Right renal pelvis (tissue), 4 donors: ENCODE data around the gene C11orf21. TPM values are rescaled to one million over a fixed set of nuclear protein-coding genes. Genes with fewer than 3 reads are reported as not detected.

ENCODE experiments used
- DNase-seq, 4 donors: peaks; one replicate each; pipeline ENCODE4 v3.0.0-alpha.2; 2013; ENCODE audit warnings: low read depth in 4 of 4, low spot score in 3 of 4, missing footprints in 1 of 4
- polyA plus RNA-seq, 4 donors: library from polyadenylated mRNA; unstranded; fragments of 120-200 nt; gene quantifications; one replicate each; pipeline ENCODE4 v1.2.1, GENCODE V29; 2013; ENCODE audit not compliant: insufficient read length in 4 of 4

C11orf21 gene
- polyA plus RNA-seq, 4 donors, result 0.62 to 1.0 (median 0.64) TPM

DNA sequence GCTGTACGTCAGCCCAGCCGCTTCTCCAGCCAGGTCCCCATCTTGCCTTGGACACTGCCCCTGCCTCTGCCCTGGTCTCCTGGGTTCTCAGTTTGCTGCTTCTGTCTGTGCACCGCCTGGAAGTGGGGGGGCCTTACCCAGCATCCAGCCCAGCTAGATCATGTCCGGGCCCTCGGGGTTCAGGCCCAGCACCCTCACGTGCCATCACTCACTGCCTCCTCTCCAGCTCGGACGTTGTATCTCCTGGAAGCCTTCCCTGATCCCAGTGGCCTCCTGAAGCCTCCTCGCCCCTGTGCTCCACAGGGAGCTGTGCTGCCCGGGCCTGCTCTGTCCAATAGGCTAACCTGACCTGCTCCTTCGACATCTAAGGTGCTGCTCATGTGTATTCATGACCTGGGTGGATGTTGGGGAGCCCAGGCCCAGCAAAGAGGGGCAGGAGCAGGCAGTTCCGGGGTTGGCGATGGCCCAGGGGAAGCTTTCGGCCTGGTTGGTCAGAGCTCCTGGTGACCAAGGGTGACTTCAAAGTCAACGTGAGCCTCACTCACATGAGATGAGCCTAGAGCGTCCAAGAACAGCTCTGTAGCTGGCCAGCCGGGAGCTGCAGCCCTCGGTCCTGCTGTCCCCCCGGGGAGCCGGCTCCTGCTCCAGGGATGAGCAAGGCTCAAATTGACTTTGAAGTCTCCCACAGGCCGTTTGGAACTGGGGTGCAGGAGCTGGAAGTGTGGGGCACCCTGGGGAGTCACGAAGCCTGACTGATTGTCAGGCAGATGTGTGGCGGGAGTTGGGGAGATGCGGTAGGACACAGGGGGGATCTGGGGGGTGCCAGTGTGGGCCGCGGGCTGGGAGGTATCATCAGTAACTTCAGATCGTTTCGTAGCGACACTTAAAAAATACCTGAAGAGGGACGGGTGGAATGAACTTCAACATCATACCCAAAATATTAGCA lies 26.1 kb downstream of the C11orf21 start:
- no peak for DNase-seq

DNA sequence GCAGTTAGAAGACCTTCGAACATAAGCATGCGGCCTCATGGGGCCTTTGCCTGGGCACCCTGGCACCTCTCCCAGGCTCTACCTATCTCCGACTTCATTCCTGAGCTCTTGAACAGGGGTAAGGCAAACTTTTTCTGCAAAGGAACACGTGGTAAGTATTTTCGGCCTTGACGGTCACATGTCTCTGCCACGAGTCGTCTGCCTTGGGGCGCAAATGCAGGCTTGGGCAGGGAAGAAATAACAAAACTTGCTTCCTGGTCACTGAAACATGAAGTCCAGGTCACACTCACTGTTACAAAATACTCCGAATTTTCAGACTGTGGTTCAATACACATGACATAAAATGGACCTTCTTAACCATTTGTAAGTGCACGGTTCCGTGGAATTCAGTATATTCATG lies 27.9 kb downstream of the C11orf21 start:
- no peak for DNase-seq

DNA sequence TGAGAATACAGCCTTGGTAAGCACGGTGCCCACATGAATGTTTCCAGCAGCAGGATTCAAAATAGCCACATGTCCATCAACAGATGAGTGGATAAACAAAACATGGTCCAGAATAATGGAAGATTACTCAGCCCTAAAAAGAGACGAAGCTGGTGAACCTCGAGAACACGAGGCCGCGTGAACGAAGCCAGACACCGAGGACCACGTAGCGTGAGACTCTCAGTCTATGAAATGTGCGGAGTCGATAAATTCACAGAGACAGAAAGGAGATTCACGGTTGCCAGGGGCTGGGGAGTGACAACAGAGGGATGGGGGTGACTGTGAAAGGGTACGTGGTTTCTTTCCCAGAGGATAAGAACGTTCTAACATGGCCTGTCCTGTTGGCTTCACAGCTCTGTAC lies 28.4 kb downstream of the C11orf21 start:
- DNase-seq, result no peak

GRCh38 chr11:2272946-2273280 lies 28.8 kb downstream of the C11orf21 start:
- no peak for DNase-seq

DNA sequence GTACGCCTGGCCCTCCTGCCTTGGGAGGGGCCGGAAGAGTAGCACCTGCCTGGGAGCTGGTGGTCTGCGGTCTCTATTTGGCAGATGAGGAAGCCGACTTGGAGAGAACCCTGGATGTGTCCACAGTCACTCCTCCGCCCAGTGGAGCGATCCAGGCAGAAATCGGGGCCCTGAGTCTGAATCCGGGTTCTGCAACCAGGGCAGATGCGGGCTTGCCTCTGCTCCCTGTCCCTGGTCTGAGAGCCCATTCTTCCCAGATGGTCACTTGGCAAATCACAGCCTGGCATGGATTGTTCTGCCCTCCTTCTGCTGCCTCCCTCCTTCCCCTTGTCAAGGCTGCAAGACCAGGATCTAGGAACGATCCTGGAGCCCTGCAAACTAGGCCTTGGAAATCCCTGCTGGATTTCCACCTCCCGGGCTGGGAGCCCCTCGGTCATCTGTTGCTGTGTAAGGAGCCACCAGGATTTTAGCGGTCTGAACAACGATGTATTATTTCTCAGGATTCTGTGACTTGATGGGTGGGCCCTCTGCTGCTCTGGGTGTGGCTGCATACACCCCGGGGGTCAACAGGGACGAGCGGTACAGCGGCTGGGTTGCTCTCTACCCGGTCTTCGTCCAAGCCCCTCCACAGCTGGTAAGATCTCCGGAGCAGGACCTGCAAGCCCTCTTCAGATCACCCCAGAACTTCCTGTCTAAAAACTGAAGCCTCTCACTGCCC lies 29.3 kb downstream of the C11orf21 start:
- no peak for DNase-seq

DNA sequence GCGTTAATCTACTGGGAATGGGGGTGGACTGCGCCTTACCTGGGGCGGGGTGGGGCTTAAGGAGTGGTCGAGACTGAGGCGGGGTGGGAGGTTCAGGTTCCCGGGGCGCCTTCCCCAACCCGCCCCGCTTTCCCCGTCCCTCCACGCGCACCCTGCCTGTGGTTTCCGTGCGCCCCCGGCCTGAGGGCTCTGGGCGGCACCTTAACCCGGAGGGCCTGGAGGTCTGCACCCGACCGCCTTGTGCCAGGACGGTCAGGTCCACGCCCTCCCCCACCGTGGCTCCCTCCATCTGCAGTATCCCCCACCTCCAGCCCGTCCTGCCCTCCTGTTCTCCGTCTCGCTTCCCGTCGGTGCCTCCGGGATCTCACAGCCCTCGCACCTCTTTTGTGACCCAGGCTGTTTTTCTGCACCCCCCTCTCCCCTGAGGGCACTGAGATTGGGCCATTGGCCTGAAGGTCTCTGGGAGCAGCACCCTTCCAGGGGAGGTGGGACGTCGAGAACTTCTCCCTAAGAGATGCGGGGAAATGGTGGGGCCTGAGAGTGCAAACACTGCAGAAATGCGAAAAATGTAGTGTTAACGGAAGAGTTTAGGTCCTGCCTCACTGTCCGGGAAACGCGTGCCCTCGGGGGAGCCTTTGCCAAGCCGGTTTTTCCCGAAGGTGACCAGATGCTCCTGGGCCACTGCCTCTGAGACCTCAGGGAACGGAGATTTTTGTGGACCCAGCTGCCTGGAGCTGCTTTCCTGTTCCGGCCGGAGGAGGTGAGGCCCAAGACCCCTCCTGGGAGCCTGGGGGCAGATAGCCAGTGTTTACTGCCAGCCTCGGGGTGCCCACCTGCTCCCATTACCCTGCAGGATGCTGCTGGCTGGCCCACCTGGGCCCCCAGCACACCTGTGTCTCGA lies 30.1 kb downstream of the C11orf21 start:
- DNase-seq, result no peak

DNA sequence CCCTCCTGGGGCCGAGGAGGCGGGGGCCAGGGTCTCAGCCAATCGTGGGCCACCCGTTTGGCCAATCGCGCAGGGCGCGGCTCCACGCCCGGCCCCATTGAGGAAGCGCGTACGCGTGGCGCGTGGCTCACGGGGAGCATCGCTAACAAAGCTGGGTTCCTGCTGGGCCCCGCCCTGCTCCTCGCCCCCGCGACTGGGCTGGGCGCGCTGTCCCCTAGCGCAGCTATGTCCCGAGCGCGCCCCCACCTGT lies 30.7 kb downstream of the C11orf21 start:
- no peak for DNase-seq

DNA sequence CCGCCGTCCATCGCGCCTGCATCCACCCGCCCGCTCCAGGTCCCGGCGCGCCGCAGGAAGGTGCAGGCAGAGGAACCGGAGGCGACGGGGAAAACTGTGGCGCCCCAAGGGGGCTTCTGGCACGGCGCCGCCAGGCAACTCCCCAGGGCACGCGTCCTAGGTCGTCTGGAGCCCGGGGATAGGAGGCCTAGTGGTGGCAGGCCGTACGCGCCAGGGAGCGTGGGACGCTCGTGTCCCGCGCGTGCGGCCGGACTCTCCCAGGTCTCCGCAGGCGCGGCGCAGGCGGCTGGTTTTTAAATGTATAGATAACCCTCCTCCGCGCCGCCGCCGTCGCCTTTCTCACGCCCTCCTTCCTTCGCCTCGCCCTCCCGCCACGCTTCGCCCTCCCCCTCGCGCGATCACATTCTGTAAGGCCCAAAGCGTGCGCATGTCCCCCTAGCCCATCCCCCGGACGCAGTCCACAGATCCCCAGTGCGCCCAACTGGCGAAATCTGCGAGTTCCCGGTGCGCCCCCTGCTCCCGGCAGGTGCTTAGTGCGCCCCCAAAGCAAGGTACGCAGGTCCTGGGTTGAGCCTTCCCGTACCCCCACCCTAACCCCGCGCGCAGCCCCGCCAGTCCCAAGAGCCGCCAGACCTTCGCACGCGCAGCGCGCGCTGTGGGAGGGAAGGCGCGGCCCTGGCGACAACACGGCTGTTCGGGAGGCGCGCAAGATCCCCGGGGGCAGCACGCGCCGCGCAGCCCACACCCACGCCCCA lies 31.2 kb downstream of the C11orf21 start, which contains the start of gene ASCL2:
ASCL2 (minus strand) TSS at position 267 of the 755 bp plus-strand sequence; CDS start at position 11, 256 bp downstream.
- DNase-seq, result no peak

DNA sequence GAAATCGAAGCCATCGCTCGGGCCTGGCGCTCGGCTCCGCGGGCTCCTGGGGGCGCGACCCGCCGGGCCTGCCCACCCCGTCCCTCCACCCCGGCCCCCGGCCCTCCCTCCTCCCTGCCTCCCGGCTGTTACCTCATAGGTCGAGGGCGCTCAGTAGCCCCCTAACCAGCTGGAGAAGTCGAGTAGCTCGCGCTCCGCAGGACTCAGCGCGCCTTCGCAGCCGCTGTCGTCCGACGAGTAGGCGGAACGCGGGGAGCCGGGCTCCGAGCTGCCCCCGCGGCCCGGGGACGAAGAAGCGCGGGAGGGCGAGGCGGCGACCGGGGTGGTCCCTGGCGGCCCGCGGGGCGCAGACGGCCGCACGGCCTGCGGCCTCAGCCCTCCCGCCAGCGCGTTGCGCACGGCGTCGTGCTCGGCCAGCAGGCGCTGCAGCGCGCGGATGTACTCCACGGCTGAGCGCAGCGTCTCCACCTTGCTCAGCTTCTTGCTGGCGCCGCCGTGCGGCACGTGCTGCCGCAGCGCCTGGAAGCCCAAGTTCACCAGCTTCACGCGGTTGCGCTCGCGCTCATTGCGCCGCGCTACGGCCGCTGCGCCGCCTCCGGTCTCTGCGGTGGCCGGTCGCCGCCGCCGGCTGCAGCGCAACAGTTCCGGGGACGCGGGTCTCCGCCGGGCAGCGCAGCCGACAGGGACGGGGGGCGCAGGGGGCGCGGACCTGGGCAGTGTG lies 32.0 kb downstream of the C11orf21 start:
- no peak for DNase-seq

DNA sequence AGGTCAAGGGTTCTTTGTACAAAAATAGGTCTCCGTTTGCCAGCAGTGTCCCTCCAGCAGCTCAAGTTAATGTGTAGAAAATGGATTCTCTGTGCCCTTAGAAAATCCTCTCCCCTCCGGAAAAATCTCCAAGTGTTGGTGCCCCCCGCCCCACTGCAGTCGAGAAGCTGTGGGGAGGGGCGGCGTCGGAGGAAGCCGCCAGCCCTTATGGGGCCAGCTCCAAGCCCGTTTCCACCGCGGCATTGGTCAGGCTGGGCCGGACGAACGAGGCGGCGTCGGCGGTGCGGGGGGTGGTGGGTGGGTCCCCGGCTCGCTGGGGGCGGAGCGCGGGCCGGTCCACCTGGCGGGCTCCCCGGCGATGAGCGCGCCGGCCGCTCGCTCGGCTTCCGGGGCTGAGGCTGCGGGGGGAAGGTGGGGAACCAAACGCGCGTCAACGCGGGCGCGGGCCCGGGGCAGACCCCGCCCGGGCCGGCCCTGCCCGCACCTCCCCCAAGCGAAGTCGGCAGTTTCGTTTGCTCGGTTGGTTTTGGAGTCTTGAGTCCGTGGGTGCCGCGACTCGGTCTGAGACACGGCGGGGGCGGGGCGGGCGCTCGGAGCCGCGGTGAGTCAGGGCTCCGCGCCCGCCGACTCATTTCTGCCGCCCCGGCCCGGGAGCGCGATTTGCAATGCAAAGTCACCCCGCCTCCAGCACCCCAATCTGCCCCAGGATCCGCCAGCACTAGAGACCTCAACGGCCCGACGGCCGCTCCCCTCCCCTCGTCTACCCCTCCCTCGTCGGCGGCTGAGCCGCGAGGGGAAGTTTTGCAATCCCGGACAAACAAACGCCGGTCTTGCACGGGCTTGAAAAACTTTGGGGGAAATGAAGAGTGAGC lies 32.8 kb downstream of the C11orf21 start:
- DNase-seq, result no peak

DNA sequence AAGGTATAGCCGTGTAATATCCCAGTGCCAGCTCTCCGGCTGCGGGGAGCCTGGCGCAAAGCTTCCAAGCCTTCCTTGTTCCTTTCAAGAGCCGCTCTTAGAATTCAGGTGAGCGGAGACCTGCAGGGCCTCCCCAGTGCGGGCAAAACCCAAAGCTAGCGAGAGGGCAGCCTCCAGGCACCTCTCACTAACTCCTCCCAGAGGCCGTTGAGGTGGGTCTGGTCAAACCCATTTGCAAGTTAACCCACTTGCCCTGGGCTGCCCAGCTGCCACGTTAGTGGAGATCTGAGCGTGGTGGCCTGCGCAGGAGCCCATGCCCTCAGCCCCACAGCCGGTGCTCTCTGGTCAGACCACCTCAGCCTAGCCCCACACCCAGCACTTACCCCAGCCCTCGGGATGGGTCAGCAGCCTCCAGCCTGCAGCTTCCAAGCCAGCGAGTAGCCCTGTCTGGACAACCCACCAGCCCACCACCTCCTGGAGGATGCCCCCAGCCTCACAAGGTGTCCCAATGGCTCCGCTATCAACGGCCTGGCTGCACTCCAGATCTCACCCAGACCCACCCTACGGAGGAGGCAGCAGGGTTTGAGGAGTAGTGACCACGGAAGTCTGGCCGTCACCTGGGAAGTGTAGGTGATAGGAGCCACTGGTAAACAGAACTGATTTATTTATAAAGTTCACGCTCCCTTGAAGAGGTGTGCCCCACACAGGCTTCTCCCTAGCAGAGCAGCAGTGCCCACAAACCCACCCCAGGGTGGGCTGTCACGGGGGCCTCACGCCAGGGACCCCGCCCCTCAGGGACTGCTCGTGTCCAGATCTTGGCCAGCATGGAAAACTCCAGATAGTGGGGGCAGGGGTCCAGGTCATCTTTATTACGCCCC lies 33.6 kb downstream of the C11orf21 start:
- no peak for DNase-seq

- DNase-seq, result no peak
Measured at GRCh38 chr11:2267306-2267850, 34.3 kb downstream of the C11orf21 start.

DNA sequence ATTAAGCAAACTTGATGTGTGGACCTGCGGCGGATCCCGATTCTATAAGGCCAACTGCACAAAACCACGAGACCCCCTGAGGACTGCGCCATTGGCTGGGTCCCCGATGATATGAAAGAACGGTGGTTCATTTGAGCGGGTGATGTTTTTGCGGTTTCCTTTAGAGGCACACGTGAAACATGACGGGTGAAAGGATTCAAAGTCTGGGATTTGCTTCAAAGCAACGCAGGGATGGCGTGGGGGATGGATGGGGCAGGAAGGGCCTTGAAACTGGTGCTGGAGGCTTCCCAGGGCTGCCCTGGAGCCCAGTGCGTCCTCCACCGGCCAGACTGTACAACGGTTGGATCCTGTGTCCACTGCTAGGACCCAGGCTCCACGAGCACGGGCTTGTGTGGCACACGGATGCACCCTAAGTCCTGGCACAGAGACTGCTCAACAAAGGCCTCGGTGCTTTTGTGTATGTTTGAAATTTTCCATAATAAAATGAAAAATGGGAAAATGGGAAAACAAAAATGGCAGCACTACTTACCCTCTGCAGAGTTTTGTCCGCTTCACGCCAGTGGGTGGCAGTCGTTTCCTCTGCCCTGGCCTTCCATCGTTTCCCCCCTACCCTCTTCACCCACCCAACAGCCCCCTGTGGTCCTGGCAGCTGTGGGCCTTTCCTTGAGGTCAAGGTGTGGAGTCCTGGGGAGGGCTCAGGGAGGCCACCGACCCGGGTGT lies 35.0 kb downstream of the C11orf21 start:
- DNase-seq, result no peak

GRCh38 chr11:2265854-2266585 lies 35.7 kb downstream of the C11orf21 start:
- DNase-seq, result no peak

GRCh38 chr11:2265396-2265795 lies 36.3 kb downstream of the C11orf21 start:
- no peak for DNase-seq

- DNase-seq, result no peak
Measured at GRCh38 chr11:2264366-2265053, 37.2 kb downstream of the C11orf21 start.
